HTERT RPE-1 (cell line): ENCODE results near the gene SMCR8.
"Not testable (repeated sequence)": the region's sequence is repeated elsewhere in the genome, so short reads cannot be mapped to it uniquely, and the experiment has no call there.

Experiments
- in situ Hi-C: fragments of 300-500 bp; cut with MboI; formaldehyde crosslinking; loops from 4 replicates; pipeline ENCODE4 v1.14.3; 2020; ENCODE audit warnings: low sequenced_read_pairs

The SMCR8 gene

GRCh38 chr17:18318117-18318516 is 3.0 kb downstream of the SMCR8 start:
- in situ Hi-C loops = no loop called here

GRCh38 chr17:18318771-18319450 is 3.8 kb downstream of the SMCR8 start:
- in situ Hi-C loops = no loop called here

GRCh38 chr17:18319604-18320256 is 4.6 kb downstream of the SMCR8 start:
- in situ Hi-C loops = no loop called here

- in situ Hi-C loops = no loop called here
Measured at GRCh38 chr17:18320301-18320700, 5.2 kb downstream of the SMCR8 start.

DNA sequence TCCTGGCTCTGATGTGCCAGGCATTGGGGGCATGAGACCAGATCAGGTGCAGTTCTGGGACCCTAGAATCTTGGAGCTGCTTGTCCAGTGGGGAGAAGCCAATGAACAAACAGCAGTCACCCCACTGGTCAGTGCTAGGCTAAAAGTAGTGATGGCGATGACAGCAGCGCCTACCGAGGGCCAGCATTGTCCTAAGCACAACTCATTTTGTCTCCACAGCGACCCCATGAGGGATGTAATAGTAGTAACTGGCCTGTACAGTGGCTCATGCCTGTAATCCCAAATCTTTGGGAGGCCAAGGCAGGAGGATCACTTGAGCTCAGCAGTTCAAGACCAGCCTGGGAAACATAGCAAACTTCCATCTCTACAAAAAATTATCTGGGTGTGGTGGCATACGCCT is 6.2 kb downstream of the SMCR8 start:
- in situ Hi-C loops = no loop called here

DNA sequence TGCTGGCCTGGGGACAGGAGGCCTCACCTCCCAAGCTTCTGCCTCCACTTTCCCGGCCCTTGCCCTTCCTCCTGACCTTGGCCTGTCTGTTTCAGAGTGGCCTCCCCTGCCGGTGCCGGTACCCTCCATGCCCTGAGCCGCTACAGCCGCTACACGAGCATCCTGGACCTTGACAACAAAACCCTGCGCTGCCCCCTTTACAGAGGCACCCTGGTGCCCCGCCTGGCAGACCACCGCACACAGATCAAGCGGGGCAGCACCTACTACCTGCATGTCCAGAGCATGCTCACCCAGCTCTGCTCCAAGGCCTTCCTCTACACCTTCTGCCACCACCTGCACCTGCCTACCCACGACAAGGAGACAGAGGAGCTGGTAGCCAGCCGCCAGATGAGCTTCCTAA is 7.4 kb downstream of the SMCR8 start:
- in situ Hi-C loops = no loop called here

- in situ Hi-C loops = no loop called here
Measured at GRCh38 chr17:18323007-18323406, 7.9 kb downstream of the SMCR8 start.

DNA sequence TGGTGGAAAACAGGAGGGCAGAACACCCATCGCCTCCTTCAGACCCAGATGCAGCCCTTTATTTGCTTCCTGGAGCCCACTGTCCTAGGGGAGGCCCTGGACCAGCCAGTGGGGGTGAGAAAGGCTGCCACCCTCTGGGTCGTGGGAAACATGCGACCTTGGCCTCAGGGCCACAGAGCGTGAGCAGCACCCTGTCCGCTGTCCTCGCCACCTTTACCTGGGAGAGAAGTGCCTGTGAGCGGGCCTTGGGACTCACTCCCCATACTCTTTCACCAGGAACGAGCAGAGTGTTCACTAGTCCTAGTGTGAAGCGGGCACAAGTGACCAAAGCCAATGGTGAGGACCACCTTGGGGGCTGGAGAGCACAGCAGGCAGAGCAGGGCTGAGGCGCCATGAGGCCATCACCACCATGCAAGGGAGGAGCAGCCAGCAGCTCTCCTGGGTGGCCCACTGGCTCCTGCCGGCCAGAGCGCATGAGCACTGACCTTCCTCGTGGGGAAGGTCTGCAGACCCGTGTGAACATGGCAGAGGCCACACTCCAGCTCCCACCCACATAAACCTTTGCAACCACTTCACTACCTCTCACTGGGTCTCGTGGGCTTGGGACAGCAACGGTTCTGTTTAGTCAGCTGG is 8.5 kb downstream of the SMCR8 start:
- in situ Hi-C loops = no loop called here

DNA sequence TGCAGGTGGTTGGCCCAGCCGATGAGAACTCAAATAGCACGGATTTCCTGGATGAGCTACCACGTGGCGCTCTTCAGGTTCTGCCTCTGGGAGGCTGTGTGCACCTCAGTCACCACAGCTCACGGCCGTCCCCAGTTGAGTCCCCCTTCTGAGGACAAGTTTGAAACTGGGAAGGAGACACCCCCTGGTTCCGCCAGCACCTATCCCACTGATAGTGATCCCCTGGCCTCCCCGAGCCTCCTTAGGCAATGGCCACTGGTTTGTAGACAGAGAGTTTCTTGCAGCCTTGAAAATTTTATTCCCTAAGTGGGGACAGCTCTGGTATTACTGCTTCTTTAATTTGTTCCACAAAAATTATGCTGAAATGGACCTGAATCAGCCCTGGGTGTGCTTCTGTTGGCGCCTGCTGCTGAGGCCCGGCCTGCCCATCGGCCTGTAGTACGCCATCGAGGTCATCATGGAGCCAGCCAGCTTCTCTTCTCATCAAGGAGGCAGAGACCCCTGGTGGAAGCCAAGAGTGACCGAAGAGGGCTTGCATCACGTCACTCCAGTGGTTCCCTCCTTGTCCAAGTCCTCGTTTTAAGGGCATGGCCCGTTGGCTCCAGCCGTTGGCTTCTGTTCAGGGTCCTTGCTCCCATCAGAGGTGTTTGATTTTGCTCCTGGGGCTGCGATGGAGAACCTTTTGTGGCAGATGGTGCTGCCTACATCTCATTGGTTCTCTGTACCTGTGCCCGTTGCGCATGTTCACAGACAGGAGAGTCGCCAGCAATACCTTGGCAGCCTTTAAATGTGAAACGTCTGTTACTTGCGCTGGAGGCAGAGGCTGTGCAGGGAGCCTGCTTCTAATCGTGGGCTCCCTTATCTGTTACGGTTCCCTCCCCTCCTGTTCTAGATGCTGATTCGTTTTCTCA is 9.3 kb downstream of the SMCR8 start:
- in situ Hi-C loops = no loop called here

GRCh38 chr17:18326039-18326438 is 10.9 kb downstream of the SMCR8 start:
- in situ Hi-C loops = no loop called here

DNA sequence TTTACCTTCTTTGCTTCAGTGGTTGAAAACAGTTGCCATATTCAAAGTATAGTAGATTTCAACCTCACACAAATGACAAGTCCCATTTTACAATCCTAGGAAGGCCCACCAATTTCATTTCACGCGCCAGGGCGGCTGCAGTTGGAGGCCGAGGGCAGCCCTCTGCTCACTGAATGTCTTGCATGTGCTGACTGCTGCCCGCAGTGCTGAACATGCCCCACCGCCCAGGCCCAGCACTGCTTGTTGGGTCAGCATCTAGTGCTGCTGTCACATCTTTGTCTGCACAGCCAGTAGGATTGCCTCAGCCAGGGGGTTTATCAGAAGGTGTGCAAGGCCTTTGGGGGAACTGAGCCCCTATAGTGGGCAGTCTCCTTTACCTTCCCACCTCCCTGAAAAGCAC is 11.5 kb downstream of the SMCR8 start:
- in situ Hi-C loops = no loop called here

DNA sequence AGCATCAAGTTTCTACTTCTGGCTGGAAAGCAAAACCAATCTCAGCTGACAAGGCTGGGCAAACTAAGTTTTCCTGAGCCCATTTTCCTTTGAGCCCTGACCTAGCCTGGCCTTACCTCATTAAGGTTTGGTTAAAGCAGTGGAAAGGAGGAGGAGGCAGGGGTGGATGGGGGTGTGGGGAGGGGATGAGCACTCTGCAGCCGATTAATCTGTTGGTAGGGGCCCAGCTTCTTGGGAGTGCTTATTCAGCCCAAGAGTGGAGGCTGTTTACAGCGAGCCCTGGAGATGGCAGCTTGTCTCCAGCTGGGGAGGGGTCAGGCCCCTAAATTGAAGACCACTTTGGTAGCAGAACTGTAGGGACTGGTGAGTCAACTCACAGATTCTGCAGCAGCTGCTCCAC is 12.0 kb downstream of the SMCR8 start:
- in situ Hi-C loops = no loop called here

- in situ Hi-C loops = no loop called here
Measured at GRCh38 chr17:18327556-18327955, 12.5 kb downstream of the SMCR8 start.

- in situ Hi-C loops = no loop called here
Measured at GRCh38 chr17:18328643-18329204, 13.6 kb downstream of the SMCR8 start.

GRCh38 chr17:18331879-18332278 is 16.8 kb downstream of the SMCR8 start:
- in situ Hi-C loops = no loop called here

DNA sequence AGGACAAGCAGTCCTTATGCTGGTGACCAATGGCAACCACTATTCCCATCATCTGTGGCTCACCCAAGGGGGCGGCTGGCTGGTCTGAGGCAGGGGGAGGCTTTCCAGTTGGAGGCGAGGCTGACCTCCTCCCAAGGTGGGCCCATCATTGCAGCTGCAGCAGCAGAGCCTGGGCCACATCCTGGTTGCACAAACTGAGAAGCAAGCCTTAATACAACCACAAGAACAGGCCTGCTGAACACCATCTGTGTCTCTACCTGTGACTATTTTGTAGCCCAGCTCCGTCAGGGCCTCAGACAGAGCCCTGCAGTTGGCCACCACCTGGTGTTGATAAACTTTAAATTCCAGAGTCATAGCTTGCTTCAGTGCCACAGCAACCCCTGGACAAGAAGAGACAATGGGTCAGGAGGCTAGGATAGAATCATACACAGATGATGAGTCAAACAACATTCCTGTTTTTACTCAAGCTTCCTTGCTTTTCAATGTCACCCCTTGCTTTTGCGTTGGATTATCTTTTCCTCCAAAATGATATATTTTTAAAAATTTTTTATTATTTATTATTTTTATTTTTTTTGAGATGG is 17.9 kb downstream of the SMCR8 start:
- in situ Hi-C loops = no loop called here

GRCh38 chr17:18338158-18338557 is 23.1 kb downstream of the SMCR8 start:
- in situ Hi-C loops = not testable (repeated sequence)

DNA sequence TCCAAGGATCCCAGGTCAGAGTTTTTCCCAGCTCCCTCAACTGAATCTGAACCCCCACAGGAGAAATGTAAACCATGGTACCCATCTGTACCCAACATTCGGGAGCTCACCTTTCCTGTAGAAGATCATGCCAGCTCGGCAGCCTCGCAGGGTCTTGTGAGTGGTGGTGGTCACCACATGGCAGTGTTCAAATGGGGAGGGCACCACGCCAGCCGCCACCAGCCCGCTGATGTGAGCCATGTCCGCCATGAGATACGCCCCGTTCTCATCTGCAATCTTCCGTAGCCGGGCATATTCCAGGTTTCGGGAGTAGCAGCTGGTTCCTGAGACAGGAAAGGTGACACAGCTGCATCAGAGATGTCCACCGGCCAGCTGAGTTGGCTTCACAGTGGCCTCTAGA is 24.8 kb downstream of the SMCR8 start:
- in situ Hi-C loops = no loop called here

- in situ Hi-C loops = no loop called here
Measured at GRCh38 chr17:18344021-18344420, 28.9 kb downstream of the SMCR8 start.

GRCh38 chr17:18353541-18353940 is 38.4 kb downstream of the SMCR8 start:
- in situ Hi-C loops = no loop called here

DNA sequence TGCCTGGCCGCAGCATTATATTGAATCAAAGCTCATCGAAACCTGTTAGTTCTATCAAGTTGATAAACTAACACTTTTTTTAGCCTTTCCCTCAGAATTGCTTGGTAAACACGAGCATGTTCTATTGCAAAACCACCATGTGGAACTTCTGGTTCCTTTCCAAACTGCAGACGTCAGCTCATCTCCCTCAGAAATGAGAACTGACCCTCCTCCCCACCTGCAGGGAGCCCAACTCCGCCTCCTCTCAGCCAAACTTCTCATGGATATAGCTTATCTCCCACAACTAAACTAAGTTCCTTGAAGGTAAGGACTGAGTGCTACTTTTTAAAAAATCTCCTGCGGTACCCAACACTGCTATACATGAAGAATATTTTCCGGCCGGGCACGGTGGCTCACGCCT is 41.5 kb downstream of the SMCR8 start:
- in situ Hi-C loops = no loop called here
